Tibial nerve (tissue), 3 donors: Measurements from ENCODE around the gene FGF14.

Experiments used
- POLR2A ChIP-seq, 2 donors: fragments of 450-650 bp; IDR thresholded peaks; one replicate each; pipeline ENCODE4 v1.6.1; 2017; ENCODE audit warnings: antibody characterized with exemption in 2 of 2, mild to moderate bottlenecking in 2 of 2, moderate library complexity in 2 of 2
- TF ChIP-seq, protein P1 (sequence below), 5 experiments: fragments of 200-600 bp in 3 of 5; fragments of 450-650 bp in 2 of 5; sonication (generic) in 3 of 5; IDR thresholded peaks; one replicate each; pipeline ENCODE4 v1.5.1; 2016 to 2019; ENCODE audit warnings: antibody characterized with exemption in 5 of 5, mild to moderate bottlenecking in 3 of 5, moderate library complexity in 2 of 5

DNA sequence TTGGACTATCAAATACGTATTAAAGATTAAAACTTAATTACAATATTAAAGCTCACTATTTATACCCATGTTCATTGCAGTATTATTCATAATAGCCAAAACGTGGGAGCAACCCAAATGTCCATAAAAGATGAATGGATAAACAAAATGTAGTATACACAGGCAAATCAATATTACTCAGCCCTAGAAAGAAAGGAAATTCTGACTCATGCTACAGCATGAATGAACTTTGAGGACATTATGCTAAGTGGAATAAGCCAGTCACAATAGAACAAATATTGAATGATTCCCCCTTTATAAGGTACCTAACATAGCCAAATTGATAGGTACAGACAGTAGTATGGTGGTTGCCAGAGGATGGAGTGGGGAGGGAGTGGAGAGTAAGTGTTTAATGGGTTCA lies 457.3 kb downstream of the FGF14 start:
- TF ChIP-seq, protein P1, sequence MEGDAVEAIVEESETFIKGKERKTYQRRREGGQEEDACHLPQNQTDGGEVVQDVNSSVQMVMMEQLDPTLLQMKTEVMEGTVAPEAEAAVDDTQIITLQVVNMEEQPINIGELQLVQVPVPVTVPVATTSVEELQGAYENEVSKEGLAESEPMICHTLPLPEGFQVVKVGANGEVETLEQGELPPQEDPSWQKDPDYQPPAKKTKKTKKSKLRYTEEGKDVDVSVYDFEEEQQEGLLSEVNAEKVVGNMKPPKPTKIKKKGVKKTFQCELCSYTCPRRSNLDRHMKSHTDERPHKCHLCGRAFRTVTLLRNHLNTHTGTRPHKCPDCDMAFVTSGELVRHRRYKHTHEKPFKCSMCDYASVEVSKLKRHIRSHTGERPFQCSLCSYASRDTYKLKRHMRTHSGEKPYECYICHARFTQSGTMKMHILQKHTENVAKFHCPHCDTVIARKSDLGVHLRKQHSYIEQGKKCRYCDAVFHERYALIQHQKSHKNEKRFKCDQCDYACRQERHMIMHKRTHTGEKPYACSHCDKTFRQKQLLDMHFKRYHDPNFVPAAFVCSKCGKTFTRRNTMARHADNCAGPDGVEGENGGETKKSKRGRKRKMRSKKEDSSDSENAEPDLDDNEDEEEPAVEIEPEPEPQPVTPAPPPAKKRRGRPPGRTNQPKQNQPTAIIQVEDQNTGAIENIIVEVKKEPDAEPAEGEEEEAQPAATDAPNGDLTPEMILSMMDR (IDR thresholded peaks at IDR 0.05): no peak
- TF ChIP-seq POLR2A (IDR thresholded peaks at IDR 0.05): no peak
